CD14-positive monocyte (primary cell): ENCODE measurements around the gene LSP1. TPM values are rescaled to one million over a fixed set of nuclear protein-coding genes. Genes with fewer than 3 reads are reported as not detected.

Experiments
- DNase-seq, 3 donors: peaks; one replicate each; pipeline ENCODE4 v3.0.0-alpha.2; 2011 to 2022
- H2AFZ ChIP-seq: 2 replicates; pipeline ENCODE4 v1.6.0; 2012; ENCODE audit warnings: mild to moderate bottlenecking, low read depth, low read length, inconsistent platforms; ENCODE audit not compliant: insufficient read depth, poor library complexity, severe bottlenecking
- H3K27ac ChIP-seq, 2 donors: 1 replicate in 1 of 2; 2 replicates in 1 of 2; pipeline ENCODE4 v1.5.1; 2012 to 2013; ENCODE audit warnings: low read length in 2 of 2, control low read depth in 1 of 2, inconsistent platforms in 1 of 2, low read depth in 1 of 2, mild to moderate bottlenecking in 1 of 2
- H3K27me3 ChIP-seq, 2 donors: one replicate each; pipeline versions ENCODE4 v1.6.0 to v1.6.1; 2011 to 2013; ENCODE audit warnings: low read length in 2 of 2; ENCODE audit not compliant: control insufficient read depth in 2 of 2, insufficient read depth in 2 of 2
- H3K36me3 ChIP-seq, 2 donors: replicated peaks in 1 of 2; 1 replicate in 1 of 2; 2 replicates in 1 of 2; pipeline versions ENCODE4 v1.5.1 to v1.6.1; 2012 to 2013; ENCODE audit warnings: low read length in 2 of 2, control low read depth in 1 of 2, inconsistent platforms in 1 of 2, mild to moderate bottlenecking in 1 of 2; ENCODE audit not compliant: insufficient read depth in 2 of 2, control insufficient read depth in 1 of 2
- H3K4me1 ChIP-seq, 2 donors: 1 replicate in 1 of 2; 2 replicates in 1 of 2; pipeline versions ENCODE4 v1.5.1 to v1.6.1; 2012 to 2013; ENCODE audit warnings: low read length in 2 of 2, control low read depth in 1 of 2, inconsistent platforms in 1 of 2, mild to moderate bottlenecking in 1 of 2, moderate library complexity in 1 of 2; ENCODE audit not compliant: insufficient read depth in 2 of 2, control insufficient read depth in 1 of 2
- H3K4me2 ChIP-seq: replicated peaks from 2 replicates; pipeline ENCODE3; 2012; ENCODE audit warnings: low read length, moderate library complexity, mild to moderate bottlenecking; ENCODE audit not compliant: poor library complexity, severe bottlenecking; ENCODE audit errors: extremely low read depth
- H3K4me3 ChIP-seq, 3 experiments: fragments of 200-600 bp in 1 of 3; sonication (generic) in 1 of 3; replicated peaks in 1 of 3; 1 replicate in 2 of 3; 2 replicates in 1 of 3; pipeline ENCODE4 v1.5.1; 2011 to 2013; ENCODE audit warnings: low read length in 3 of 3, mild to moderate bottlenecking in 3 of 3, control low read depth in 2 of 3, low read depth in 2 of 3, inconsistent platforms in 1 of 3, moderate library complexity in 1 of 3
- H3K79me2 ChIP-seq: 2 replicates; pipeline ENCODE4 v1.6.0; 2012; ENCODE audit warnings: mild to moderate bottlenecking, control low read depth, inconsistent platforms, low read length, moderate library complexity; ENCODE audit not compliant: insufficient read depth
- H3K9ac ChIP-seq: 2 replicates; pipeline ENCODE4 v1.6.0; 2017; ENCODE audit warnings: low read length, mild to moderate bottlenecking; ENCODE audit not compliant: insufficient read depth, poor library complexity, severe bottlenecking
- H3K9me3 ChIP-seq, 2 donors: replicated peaks in 1 of 2; 1 replicate in 1 of 2; 2 replicates in 1 of 2; pipeline versions ENCODE4 v1.5.1 to v1.6.1; 2012 to 2013; ENCODE audit warnings: low read length in 2 of 2, control low read depth in 1 of 2; ENCODE audit not compliant: control insufficient read depth in 1 of 2, insufficient read depth in 1 of 2
- H4K20me1 ChIP-seq: 2 replicates; pipeline ENCODE4 v1.6.0; 2012; ENCODE audit warnings: mild to moderate bottlenecking, low read length, control low read depth, moderate library complexity; ENCODE audit not compliant: insufficient read depth
- H3K27ac Mint-ChIP-seq, 7 donors: one replicate each; pipeline ENCODE4 v1.8.0; 2020; ENCODE audit warnings: mild to moderate bottlenecking in 7 of 7, mixed read lengths in 7 of 7, moderate library complexity in 6 of 7, inconsistent platforms in 2 of 7
- H3K27me3 Mint-ChIP-seq, 3 donors: one replicate each; pipeline ENCODE4 v1.8.0; 2021 to 2022; ENCODE audit warnings: low read depth in 3 of 3, mild to moderate bottlenecking in 3 of 3, mixed read lengths in 3 of 3, moderate library complexity in 3 of 3, inconsistent platforms in 1 of 3
- H3K36me3 Mint-ChIP-seq, 2 donors: one replicate each; pipeline ENCODE4 v1.8.0; 2020; ENCODE audit warnings: mixed read lengths in 2 of 2, inconsistent platforms in 1 of 2, mild to moderate bottlenecking in 1 of 2
- H3K4me1 Mint-ChIP-seq: one replicate; pipeline ENCODE4 v1.8.0; 2020; ENCODE audit warnings: mild to moderate bottlenecking, mixed read lengths
- H3K4me3 Mint-ChIP-seq, 2 donors: one replicate each; pipeline ENCODE4 v1.8.0; 2020; ENCODE audit warnings: mild to moderate bottlenecking in 2 of 2, mixed read lengths in 2 of 2, moderate library complexity in 1 of 2
- H3K9me3 Mint-ChIP-seq, 7 donors: one replicate each; pipeline ENCODE4 v1.8.0; 2020 to 2022; ENCODE audit warnings: mixed read lengths in 7 of 7, mild to moderate bottlenecking in 6 of 7, moderate library complexity in 6 of 7, inconsistent platforms in 2 of 7
- WGBS: methylation state at CpG from one replicate; pipeline ENCODE4 v1.1.5; 2013; ENCODE audit warnings: missing lambda C conversion rate; ENCODE audit not compliant: insufficient coverage; 5-methylcytosine and 5-hydroxymethylcytosine counted together
- intact Hi-C, 2 donors: fragments of 100-400 bp; cut with micrococcal nuclease; formaldehyde crosslinking; loops; one replicate each; pipeline versions ENCODE4 v1.15.0 to v1.15.1; 2023
- polyA plus RNA-seq, 3 donors: library from polyadenylated mRNA; depleted of rRNA in 1 of 3; unstranded in 2 of 3; stranded (reverse) in 1 of 3; fragments of 300-500 nt in 2 of 3; fragments of >200 nt in 1 of 3; fragmentation: Illumina TruSeq in 2 of 3; gene quantifications; 1 replicate in 2 of 3; 2 replicates in 1 of 3; pipeline ENCODE4 v1.2.3, GENCODE V29; 2012 to 2021
- TF ChIP-seq, protein P1 (sequence below): fragments of 200-600 bp; IDR thresholded peaks from one replicate; pipeline ENCODE4 v1.8.0; 2022; ENCODE audit warnings: antibody characterized with exemption, mild to moderate bottlenecking

Gene LSP1
- polyA plus RNA-seq, 3 donors = 387 to 646 (median 542) TPM

DNA sequence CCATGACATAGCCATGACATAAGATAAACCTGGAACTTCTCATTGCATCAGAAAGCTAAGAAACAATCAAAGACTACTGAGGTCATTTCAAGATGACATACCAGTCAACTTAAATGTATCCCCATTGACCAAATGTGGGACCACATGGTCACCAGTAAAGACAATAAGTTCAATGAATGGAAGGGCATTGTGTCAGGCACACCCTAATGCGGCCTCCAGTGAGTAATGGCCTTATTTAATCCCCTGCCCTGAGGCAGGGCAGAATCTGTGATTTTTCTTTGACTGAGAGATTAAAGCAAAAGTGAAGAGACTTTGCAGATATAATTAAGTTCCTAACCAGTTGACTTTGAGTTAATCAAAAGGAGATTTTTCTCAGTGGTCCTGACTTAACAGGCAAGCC lies 35.4 kb upstream of the LSP1 start:
- no peak overlapping the region for H3K4me2 ChIP-seq
- intact Hi-C loops = no loop called here
- H3K36me3 ChIP-seq = no peaks in the 10 kb centered on the region
- Mint-ChIP-seq H3K9me3 (peaks cover 15 to 51% (median 43%) of the 10 kb centered on the region in 7 donors), H3K27ac (no peak overlapping the region), H3K27me3 (peaks cover 92 to 96% (median 95%) of the 10 kb centered on the region in 3 donors), H3K4me1 (peaks cover 4% of the 10 kb centered on the region), H3K36me3 (peaks cover 3 to 8% of the 10 kb centered on the region in 2 donors), H3K4me3 (peak overlapping the region in 1 of 2 donors; percentile 64)
- TF ChIP-seq, protein P1, sequence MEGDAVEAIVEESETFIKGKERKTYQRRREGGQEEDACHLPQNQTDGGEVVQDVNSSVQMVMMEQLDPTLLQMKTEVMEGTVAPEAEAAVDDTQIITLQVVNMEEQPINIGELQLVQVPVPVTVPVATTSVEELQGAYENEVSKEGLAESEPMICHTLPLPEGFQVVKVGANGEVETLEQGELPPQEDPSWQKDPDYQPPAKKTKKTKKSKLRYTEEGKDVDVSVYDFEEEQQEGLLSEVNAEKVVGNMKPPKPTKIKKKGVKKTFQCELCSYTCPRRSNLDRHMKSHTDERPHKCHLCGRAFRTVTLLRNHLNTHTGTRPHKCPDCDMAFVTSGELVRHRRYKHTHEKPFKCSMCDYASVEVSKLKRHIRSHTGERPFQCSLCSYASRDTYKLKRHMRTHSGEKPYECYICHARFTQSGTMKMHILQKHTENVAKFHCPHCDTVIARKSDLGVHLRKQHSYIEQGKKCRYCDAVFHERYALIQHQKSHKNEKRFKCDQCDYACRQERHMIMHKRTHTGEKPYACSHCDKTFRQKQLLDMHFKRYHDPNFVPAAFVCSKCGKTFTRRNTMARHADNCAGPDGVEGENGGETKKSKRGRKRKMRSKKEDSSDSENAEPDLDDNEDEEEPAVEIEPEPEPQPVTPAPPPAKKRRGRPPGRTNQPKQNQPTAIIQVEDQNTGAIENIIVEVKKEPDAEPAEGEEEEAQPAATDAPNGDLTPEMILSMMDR = no peak
- no peak overlapping the region for H3K4me3 ChIP-seq
- no peak for DNase-seq
- H3K9ac ChIP-seq = no peak overlapping the region
- H4K20me1 ChIP-seq = no peaks in the 10 kb centered on the region
- H3K4me1 ChIP-seq = no peaks in the 10 kb centered on the region
- H3K79me2 ChIP-seq = no peaks in the 10 kb centered on the region
- no CpG with 5 or more reads among the region's 1 CpG for WGBS
- peaks cover 30 to 93% of the 10 kb centered on the region in 2 donors for H3K27me3 ChIP-seq
- H2AFZ ChIP-seq = no peak overlapping the region
- peaks cover 29 to 38% of the 10 kb centered on the region in 2 donors for H3K9me3 ChIP-seq
- no peak overlapping the region for H3K27ac ChIP-seq

DNA sequence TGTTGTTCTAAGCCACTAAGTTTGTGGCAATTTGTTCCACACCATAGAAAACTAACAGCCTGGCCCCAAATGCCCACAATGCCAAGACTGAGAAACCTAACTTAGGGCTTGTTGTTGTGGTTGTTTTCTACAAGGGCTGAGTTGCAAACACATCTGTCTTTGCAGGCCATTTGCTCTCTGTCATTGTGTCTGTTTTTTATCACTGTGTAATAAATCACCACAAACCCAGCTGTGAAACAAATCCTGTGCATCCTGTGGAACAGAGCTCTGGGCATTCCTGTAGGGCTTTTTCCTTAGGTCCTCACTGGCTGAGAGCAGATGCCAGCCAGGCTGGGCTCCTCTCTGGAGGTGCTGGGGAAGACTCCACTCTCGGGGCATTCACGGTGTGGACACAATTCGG lies 33.8 kb upstream of the LSP1 start:
- intact Hi-C loops = no loop called here
- no peak overlapping the region for H2AFZ ChIP-seq
- TF ChIP-seq, protein P1 = no peak

More for the DNA sequence above, 33.8 kb upstream of the LSP1 start:
- no peak overlapping the region for H3K4me2 ChIP-seq
- Mint-ChIP-seq H3K4me1 (peaks cover 2% of the 10 kb centered on the region), H3K4me3 (peak overlapping the region in 1 of 2 donors; percentile 35), H3K36me3 (peaks cover 3% of the 10 kb centered on the region in 2 donors), H3K27ac (no peak overlapping the region), H3K27me3 (peaks cover 80 to 93% (median 85%) of the 10 kb centered on the region in 3 donors), H3K9me3 (peaks cover 15 to 42% (median 37%) of the 10 kb centered on the region in 7 donors)
- no peaks in the 10 kb centered on the region for H3K79me2 ChIP-seq
- H3K9me3 ChIP-seq = peaks cover 25 to 33% of the 10 kb centered on the region in 2 donors
- no peak overlapping the region for H3K9ac ChIP-seq
- no peak overlapping the region for H3K27ac ChIP-seq
- no peak for DNase-seq
- H3K27me3 ChIP-seq = peaks cover 22 to 80% of the 10 kb centered on the region in 2 donors
- H3K36me3 ChIP-seq = no peaks in the 10 kb centered on the region
- no peaks in the 10 kb centered on the region for H4K20me1 ChIP-seq
- H3K4me3 ChIP-seq = no peak overlapping the region
- no peaks in the 10 kb centered on the region for H3K4me1 ChIP-seq
- WGBS = 100% methylated on average over 3 of the region's 3 CpGs
